BE2C (cell line): ENCODE measurements around the gene PHACTR3.

Source experiments
- DNase-seq: peaks from one replicate; pipeline ENCODE4 v3.0.0-alpha.2; 2020
- H3K27me3 ChIP-seq: fragments of 250-450 bp; sonication (Bioruptor Pico); 2 replicates; pipeline ENCODE4 v1.5.1; 2020; ENCODE audit warnings: mild to moderate bottlenecking
- H3K36me3 ChIP-seq: fragments of 250-450 bp; sonication (Bioruptor Pico); 2 replicates; pipeline ENCODE4 v1.5.1; 2020; ENCODE audit warnings: mild to moderate bottlenecking
- H3K4me1 ChIP-seq: fragments of 250-450 bp; sonication (Bioruptor Pico); 2 replicates; pipeline ENCODE4 v1.5.1; 2020
- H3K4me3 ChIP-seq: 2 replicates; pipeline ENCODE4 v1.5.1; 2011; ENCODE audit warnings: low read depth, low read length
- H3K9me3 ChIP-seq: fragments of 250-450 bp; sonication (Bioruptor Pico); 2 replicates; pipeline ENCODE4 v1.5.1; 2020
- CTCF ChIP-seq: IDR thresholded peaks from 2 replicates; pipeline ENCODE4 v1.5.1; 2012; ENCODE audit warnings: mild to moderate bottlenecking, low read depth, low read length

PHACTR3 gene

GRCh38 chr20:59620860-59621505 lies 16.6 kb downstream of the PHACTR3 start:
- TF ChIP-seq CTCF: no peak
- Histone ChIP-seq H3K27me3 (peaks cover 15% of the 10 kb centered on the region; the same call in 1 of the 2 replicates), H3K4me3 (no peak overlapping the region), H3K4me1 (no peaks in the 10 kb centered on the region), H3K36me3 (no peaks in the 10 kb centered on the region), H3K9me3 (no peaks in the 10 kb centered on the region)
- DNase-seq: no peak

GRCh38 chr20:59622496-59622895 lies 18.2 kb downstream of the PHACTR3 start:
- Histone ChIP-seq H3K36me3 (no peaks in the 10 kb centered on the region), H3K4me3 (no peak overlapping the region), H3K4me1 (no peaks in the 10 kb centered on the region), H3K9me3 (no peaks in the 10 kb centered on the region), H3K27me3 (peaks cover 10% of the 10 kb centered on the region; the same call in 1 of the 2 replicates)
- no peak for TF ChIP-seq CTCF
- DNase-seq: no peak

GRCh38 chr20:59623133-59623532 lies 18.8 kb downstream of the PHACTR3 start:
- peaks cover 4% of the 10 kb centered on the region; the same call in 1 of the 2 replicates for H3K27me3 ChIP-seq
- no peaks in the 10 kb centered on the region for H3K9me3 ChIP-seq
- no peaks in the 10 kb centered on the region for H3K4me1 ChIP-seq
- no peaks in the 10 kb centered on the region for H3K36me3 ChIP-seq
- no peak for TF ChIP-seq CTCF
- DNase-seq: no peak
- H3K4me3 ChIP-seq: no peak overlapping the region

- no peak overlapping the region for H3K4me3 ChIP-seq
- H3K36me3 ChIP-seq: no peaks in the 10 kb centered on the region
- DNase-seq: no peak
- no peak for TF ChIP-seq CTCF
- H3K27me3 ChIP-seq: peaks cover 4% of the 10 kb centered on the region; the same call in 1 of the 2 replicates
- H3K4me1 ChIP-seq: no peaks in the 10 kb centered on the region
- H3K9me3 ChIP-seq: no peaks in the 10 kb centered on the region
Measured at GRCh38 chr20:59623583-59623982, 19.2 kb downstream of the PHACTR3 start.

GRCh38 chr20:59624401-59624800 lies 20.1 kb downstream of the PHACTR3 start:
- Histone ChIP-seq H3K36me3 (no peaks in the 10 kb centered on the region), H3K4me3 (no peak overlapping the region), H3K27me3 (peaks cover 2% of the 10 kb centered on the region; the same call in 1 of the 2 replicates), H3K9me3 (no peaks in the 10 kb centered on the region), H3K4me1 (no peaks in the 10 kb centered on the region)
- no peak for DNase-seq
- TF ChIP-seq CTCF: no peak

GRCh38 chr20:59625214-59625922 lies 21.0 kb downstream of the PHACTR3 start:
- Histone ChIP-seq H3K4me1 (no peaks in the 10 kb centered on the region), H3K36me3 (no peaks in the 10 kb centered on the region), H3K27me3 (no peaks in the 10 kb centered on the region; the same call in 1 of the 2 replicates), H3K9me3 (no peaks in the 10 kb centered on the region), H3K4me3 (no peak overlapping the region)
- TF ChIP-seq CTCF: no peak
- DNase-seq: no peak
